H1 (cell line): Measurements from ENCODE around the gene MAP4. TPM values are rescaled to one million over a fixed set of nuclear protein-coding genes. Genes with fewer than 3 reads are reported as not detected.

ENCODE experiments used
- CTBP2 ChIP-seq: IDR thresholded peaks from 2 replicates; pipeline ENCODE4 v1.7.0; 2011; ENCODE audit warnings: borderline replicate concordance, mild to moderate bottlenecking, moderate library complexity, mixed read lengths, low read length; ENCODE audit not compliant: insufficient read depth, insufficient read length
- PHF8 ChIP-seq: fragments of 200-600 bp; sonication (generic); conservative IDR thresholded peaks from 2 replicates; pipeline ENCODE4 v1.7.1; 2012; ENCODE audit warnings: low read depth, mild to moderate bottlenecking, inconsistent platforms, low read length, moderate library complexity
- POLR2AphosphoS5 ChIP-seq: IDR thresholded peaks from 2 replicates; pipeline ENCODE4 v1.6.1; 2011; ENCODE audit warnings: low read depth, low read length
- SIX5 ChIP-seq: IDR thresholded peaks from 2 replicates; pipeline ENCODE4 v1.6.1; 2011; ENCODE audit warnings: mild to moderate bottlenecking, low read depth, low read length
- SRF ChIP-seq: IDR thresholded peaks from 2 replicates; pipeline ENCODE4 v1.6.1; 2011; ENCODE audit warnings: mild to moderate bottlenecking, low read depth, low read length, moderate library complexity
- polyA plus RNA-seq, 7 experiments: library from polyadenylated mRNA; depleted of rRNA in 3 of 7; stranded (reverse) in 5 of 7; unstranded in 2 of 7; fragments of >200 nt in 5 of 7; fragments of 200-250 nt in 2 of 7; gene quantifications; 1 replicate in 5 of 7; 2 replicates in 1 of 7; 4 replicates in 1 of 7; pipeline versions ENCODE4 v1.2.1 to v1.2.3, GENCODE V29; 2011 to 2013; ENCODE audit warnings: missing spikeins in 2 of 7, mixed read lengths in 2 of 7
- total RNA-seq: library from RNA; stranded (reverse); fragmentation: NEBNext Ultra II Directional; extraction: Animal tissue kit (Norgen Biotek cat#: 25700); gene quantifications from 2 replicates; pipeline ENCODE4 v1.2.1, GENCODE V29; 2021

The MAP4 gene
- total and polyA plus RNA-seq, 2 of the 8 experiments (the other 6 are each of a cell fraction or from before 2014, with no cell fraction given): 67.0 to 179 TPM

- no peak for TF ChIP-seq PHF8
- TF ChIP-seq CTBP2: no peak
- no peak for TF ChIP-seq SIX5
- TF ChIP-seq SRF: no peak
- TF ChIP-seq POLR2AphosphoS5: no peak
- TF ChIP-seq, all 59 proteins: peak for 0
These were observed 24.9 kb downstream of the MAP4 start (continued) for GRCh38 chr3:47991341-47991740.
